GM21576 (cell line): Measurements from ENCODE around the gene AKAP8.
"Not testable (repeated sequence)": the region's sequence is repeated elsewhere in the genome, so short reads cannot be mapped to it uniquely, and the experiment has no call there.

Experiments used
- ATAC-seq: cut with Tn5 transposase; IDR thresholded peaks from one replicate; pipeline ENCODE4 v1.9.1; 2021; ENCODE audit warnings: mild to moderate bottlenecking, moderate library complexity; ENCODE audit not compliant: unreplicated experiment

AKAP8 gene

GRCh38 chr19:15404097-15404779 lies 24.7 kb upstream of the AKAP8 start:
- ATAC-seq = no peak

DNA sequence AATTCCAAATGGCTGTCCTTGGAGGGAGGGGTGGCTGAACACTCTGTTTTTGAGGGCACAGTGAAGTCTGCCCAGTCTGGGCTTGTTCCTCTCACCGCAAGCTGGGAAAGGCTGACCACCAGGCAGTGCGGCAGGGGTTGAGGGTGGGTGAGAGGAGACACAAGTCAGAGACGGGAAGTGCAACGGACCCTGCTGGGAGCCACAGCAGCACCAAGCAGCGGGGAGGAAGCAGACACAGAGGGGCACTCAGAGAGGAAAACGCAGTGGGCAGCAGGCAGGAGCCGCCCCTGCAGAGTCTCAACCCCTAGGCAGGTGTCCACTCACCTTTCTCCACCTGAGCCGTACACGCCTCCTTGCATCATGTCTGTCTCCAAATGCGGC lies 23.6 kb upstream of the AKAP8 start:
- ATAC-seq = no peak

DNA sequence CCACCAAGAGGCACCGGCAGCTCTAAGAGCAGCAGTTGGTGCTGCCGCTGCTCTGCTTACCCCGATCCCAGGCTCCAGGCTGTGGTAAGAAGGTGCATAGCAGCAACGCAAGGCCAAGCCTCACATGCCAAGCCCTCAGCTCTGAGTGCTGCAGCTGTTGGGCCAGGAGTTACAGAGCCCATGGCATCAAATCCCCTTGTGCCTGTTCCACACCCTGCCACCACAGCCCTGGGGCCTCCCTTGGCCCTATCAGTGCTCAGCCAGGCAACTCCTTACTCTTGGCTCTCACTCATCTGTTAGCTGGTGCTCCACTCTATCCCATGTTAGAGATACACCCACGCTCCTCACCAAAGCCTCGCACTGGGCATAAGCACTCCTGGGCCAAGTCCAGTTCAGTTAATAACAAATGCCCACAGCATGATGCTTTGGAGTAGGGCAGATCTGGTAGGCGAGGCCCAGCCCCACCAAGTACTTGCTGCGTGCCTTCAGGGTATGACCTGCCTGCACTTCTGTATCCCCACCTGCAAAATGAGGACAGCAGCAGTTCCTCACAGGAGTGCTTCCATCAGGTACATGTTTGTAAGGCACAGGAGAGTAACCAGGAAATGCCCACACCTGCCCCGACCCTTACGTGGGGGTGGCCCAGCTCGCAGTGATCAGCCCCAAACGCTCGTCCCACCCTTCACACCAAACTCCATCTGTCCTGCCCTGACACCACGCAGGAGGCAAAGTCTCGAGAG lies 23.0 kb upstream of the AKAP8 start:
- no peak for ATAC-seq

DNA sequence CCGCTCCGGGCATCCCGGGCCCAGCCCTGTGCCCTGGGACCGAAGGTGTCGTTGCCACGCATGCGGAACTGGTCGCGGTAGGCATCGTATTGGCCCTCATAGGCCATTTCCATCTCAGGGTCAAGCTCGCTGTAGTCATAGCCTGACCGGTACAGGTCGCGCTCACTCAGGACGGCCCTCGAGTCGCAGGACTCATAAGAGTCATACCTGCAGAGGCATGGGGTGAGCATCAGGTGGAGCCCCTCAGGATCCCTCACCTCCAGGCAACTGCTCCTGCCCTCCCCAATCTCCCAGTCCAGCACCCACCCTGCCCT lies 21.8 kb upstream of the AKAP8 start:
- ATAC-seq = no peak

GRCh38 chr19:15400521-15401396 lies 21.2 kb upstream of the AKAP8 start:
- ATAC-seq = no peak

DNA sequence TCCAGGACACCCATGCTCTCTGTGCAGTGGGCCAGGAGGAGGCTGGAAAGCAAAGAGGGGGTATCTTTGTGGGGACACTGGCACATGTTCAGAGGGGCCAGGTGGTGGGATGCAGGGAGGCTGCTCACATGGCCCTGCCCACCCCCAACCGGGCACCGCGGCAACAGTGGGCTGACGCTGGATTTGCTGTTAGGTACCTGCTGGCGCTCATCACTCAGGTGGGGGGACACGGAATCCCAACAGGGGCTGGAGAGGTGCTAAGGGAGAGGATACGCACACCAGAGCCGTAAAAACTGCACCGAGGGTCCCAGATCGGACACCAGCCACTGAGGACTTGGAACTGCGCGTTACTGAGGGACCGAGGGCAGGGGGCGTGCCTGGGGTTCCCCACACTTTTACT lies 20.0 kb upstream of the AKAP8 start:
- ATAC-seq = no peak

DNA sequence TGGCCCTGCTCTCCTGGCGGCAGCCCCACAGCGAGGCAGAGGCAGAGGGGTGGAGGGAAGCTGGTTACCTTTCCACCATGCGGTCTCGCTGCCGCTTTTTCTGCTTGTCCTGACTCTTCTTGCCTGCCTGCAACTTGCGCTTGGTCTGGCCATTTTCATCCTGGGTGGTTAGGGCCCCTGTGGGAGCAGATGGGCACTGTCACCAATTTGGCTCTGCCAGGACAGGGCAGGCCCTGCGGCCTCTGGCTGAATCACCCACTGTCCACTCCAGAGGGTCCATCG lies 19.6 kb upstream of the AKAP8 start:
- no peak for ATAC-seq

DNA sequence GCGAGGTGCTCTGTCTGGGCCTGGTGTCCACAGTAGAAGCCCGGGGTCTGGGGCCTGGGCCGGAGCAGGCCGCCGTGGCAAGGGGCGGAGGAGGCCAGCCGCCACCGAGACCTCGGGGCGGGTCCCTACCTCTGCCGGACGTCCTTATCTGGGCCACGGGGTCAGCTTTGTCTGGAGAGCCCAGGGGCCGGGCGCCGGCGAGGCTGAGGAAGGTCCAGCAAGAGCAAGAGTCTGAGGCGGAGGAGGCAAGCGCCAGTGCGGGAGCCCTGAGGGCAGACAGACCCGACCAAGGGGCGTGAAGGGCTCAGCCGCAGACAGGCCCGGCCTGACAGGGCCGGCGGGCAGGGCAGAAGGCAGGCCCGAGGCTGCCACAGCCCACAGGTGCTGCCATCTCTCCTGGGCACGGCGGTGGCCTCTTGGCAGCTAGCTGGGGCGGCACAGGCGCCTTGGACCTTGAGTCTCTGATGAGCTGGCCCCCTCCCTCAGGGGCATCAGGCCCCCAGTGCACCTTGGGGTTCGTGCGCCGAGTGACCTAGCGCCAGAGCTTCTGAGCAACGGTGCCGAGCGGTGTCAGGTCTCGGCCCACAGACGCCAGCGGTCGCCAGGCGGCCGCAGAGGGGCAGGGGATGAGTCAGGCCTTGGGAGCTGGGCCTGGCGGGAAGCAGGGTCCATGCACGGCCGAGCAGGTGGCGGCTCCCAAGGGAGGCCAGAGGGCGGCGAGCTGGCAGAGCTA lies 19.1 kb upstream of the AKAP8 start:
- no peak for ATAC-seq

- no peak for ATAC-seq
Measured at GRCh38 chr19:15397782-15398181, 18.2 kb upstream of the AKAP8 start.

DNA sequence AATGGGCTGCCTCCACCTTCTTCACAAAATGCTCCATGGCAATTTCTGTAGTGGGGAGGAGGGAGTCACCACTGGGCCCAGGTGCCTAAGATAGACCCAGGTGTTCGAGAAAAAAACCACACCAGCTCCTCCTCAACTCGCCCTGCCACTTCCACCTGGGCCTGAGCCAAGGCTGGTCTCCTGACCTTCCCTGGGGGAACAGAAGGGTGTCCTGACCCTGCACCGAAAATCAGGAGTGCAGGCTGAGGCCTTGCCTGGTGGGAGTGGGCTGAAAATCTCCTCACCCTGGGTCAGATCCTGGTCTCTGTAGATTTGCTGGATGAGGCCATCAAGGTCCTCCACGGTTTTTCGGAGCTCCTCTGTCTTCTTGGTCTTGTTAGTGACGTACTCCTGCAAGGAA lies 17.6 kb upstream of the AKAP8 start:
- ATAC-seq = no peak

DNA sequence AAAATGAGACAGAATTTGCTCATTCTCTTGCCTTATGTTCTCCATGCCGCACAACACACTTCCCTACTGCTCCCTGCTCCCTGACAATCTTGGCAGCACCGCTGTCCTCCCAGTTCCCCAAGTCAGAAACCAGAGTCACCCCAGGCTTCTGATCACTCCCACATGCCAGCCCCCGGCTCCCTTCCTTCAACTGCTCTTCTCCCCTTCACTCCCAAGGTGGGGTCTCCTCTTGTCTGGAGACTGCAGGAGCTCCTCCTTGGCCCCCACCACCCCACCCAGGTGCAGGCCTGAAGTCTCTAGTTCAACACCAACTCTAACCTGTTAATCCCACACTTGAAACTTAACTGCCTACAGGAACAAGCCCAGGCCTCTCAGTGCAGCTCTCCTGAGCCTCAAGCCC lies 16.8 kb upstream of the AKAP8 start:
- ATAC-seq = no peak

DNA sequence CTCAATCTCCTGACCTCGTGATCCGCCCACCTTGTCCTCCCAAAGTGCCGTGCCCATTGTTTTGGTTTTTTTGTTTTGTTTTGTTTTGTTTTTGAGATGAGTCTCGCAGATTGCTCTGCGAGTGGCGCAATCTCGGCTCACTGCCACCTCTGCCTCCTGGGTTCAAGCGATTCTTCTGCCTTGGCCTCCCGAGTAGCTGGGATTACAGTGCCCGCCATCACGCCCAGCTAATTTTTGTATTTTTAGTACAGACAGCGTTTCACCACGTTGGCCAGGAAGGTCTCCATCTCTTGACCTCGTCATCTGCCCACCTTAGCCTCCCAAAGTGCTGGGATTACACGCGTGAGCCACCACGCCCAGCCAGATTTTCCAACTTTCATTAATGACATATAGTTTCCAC lies 15.7 kb upstream of the AKAP8 start:
- not testable (repeated sequence) for ATAC-seq

DNA sequence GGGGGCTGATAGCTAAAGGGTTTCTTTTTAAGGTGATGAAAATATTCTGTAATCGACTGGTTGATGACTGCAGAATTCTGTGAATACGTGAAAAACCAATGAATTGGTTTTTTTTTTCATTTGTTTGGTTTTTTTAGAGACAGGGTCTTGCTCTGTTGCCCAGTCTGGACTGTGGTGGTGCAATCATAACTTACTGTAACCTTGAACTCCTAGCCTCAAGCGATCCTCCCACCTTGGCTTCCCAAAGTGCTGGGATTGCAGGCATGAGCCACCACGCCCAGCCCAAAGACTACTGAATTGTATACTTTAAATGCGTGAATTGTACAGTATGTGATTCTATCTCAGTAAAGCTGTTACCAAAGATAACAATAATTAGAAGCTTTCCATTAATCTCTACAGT lies 14.8 kb upstream of the AKAP8 start:
- ATAC-seq = no peak

DNA sequence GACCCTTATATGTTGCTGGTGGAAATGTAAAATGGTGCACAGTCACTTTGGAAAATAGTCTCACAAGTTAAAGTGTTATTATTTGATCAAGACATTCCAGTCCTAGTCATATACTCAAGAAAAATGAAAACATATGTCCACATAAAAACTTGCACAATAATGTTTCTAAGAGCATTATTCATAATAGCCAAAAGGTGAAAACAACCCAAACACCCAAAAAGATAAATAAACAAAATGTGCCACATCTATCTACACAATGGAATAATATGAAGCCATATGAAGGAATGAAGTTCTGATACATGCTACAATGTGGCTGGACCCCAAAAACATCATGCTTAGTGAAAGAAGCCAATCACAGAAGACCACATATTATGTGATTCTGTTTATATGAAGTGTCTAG lies 14.4 kb upstream of the AKAP8 start:
- no peak for ATAC-seq

GRCh38 chr19:15390814-15391213 lies 11.2 kb upstream of the AKAP8 start:
- no peak for ATAC-seq

DNA sequence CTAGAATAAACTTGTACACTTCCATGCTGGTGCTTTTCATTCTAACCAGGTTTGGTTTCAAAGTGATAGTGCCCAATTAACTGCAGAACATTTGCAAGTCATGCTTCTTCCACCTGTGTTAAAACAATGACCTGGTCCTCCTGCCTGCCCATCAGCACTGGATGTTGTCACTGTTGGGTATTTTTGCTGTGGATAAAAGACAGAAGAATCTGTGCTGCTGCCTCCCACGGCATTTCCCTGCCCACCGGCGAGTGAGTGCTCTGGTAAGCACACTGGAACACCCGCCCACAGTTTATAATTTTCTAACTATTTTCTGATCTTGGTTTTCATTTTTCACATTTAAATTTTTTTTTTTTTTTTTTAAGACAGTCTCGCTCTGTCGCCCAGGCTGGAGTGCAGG lies 2.3 kb upstream of the AKAP8 start:
- ATAC-seq = no peak

GRCh38 chr19:15381429-15381828 lies 1.8 kb upstream of the AKAP8 start:
- no peak for ATAC-seq

DNA sequence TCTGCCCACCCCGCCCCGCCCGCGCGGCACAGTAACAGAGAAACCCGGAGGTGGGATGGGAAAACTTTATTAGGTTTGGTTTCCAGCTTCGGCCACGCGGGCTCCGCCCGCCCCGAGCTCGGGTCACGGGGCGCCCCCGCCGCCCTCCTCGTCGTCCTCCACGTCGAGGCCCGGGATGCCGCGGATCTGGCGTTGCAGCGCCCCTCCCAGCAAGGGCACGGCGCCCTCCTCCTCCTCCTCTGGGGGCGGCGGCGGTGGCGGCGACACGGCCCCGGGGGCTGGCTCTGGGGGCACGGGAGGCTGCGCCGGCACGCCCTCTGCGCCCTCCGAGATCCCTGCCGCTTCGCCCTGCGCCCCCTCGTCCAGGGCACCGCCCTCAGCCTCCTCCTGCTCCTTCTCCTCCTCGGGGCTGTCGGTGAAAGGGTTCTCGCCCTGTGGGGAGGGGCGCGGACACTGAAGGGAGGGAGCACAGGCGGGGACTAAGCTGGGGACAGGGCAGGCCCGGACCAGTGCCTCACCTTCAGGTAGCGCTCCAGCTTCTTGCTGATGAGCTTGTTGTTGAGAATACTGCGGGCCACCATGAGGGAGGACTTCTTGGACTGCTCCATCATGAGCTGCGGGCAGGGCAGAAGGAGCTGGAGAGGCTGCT lies 536 bp upstream of the AKAP8 start:
- ATAC-seq = peak; percentile 21

DNA sequence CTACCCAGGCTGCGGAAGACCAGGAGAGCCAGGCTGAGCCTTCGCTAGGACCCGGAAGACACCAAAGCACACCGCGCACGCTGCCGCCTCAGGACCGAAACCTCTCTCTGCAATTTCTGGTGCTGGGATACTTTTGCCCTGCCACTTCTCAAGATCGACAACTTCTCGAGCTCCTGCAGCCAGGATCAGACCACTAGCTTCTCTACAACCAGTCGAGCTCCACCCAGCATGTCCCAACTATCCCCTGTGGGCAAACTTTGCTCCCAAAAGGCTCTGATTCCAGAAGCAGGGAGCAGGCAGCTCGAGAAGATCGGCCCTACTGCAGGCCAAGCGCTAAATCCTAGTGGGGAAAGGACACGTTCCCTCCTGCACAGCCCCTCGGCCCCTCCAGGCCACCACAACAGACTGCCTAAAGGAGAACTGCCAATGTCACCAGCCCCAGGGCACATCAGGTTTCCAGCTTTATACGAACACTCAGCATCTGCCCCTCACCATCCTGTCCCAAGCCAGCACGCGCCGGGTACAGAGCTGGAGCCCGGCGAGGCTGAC lies 979 bp downstream of the AKAP8 start:
- ATAC-seq = no peak

DNA sequence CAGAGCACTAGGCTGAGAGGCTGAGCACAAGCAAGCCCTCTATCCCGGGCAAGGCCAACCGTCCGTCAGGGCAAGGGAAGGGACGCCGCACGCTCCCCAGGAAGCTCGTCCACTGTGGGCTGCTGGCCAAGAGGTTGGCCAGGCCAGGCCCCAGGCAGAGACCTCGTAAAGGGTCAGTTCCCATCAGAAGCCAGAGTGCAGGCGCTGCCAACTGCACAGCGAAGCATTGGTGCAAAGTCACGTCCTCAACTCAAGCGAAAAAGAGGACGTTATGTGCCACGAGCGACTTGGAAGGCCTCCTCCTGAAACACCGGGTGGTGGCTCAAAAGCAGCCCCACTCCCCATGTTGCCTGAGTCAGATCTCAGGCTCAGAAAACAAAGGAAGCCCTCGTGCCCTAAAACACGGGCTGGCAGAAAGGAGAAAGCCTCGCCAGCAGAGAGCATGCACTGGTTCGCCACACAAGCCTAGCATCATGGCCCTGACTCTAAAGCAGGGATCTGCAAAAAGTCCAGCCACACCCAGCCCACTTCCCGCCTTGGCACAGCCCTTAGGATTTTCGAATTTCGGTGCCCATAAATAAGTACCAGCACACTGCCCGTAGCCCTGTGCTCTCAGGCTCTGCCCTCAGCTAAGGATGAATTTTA lies 4.7 kb downstream of the AKAP8 start:
- no peak for ATAC-seq
